GM21619 (cell line): ENCODE data around the gene SLC46A3.
"Not testable (repeated sequence)": the region's sequence is repeated elsewhere in the genome, so short reads cannot be mapped to it uniquely, and the experiment has no call there.

Source experiments
- ATAC-seq: cut with Tn5 transposase; IDR thresholded peaks from one replicate; pipeline ENCODE4 v1.9.1; 2021; ENCODE audit not compliant: unreplicated experiment

SLC46A3 gene

DNA sequence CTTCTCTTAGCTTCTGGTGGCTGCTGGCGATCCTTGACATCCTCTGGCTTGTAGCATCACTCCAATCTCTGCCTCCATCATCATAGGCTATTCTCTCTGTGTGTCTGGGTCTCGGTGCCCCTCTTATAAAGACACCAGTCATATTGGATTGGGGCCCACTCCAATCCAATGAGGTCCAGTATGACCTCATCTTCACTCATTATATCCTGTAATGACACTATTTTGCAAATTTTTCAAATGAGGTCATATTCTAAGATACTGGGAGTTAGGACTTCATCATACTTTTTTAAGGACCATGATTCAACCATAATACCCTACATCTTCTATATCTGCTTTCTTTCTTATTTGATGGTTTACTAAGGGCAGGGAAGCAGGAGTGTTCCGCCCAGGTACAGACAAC lies 12.0 kb upstream of the SLC46A3 start:
- no peak for ATAC-seq

- ATAC-seq: no peak
These were observed 10.8 kb upstream of the SLC46A3 start for GRCh38 chr13:28729541-28729940.

GRCh38 chr13:28728642-28729041 lies 9.9 kb upstream of the SLC46A3 start:
- ATAC-seq: no peak

DNA sequence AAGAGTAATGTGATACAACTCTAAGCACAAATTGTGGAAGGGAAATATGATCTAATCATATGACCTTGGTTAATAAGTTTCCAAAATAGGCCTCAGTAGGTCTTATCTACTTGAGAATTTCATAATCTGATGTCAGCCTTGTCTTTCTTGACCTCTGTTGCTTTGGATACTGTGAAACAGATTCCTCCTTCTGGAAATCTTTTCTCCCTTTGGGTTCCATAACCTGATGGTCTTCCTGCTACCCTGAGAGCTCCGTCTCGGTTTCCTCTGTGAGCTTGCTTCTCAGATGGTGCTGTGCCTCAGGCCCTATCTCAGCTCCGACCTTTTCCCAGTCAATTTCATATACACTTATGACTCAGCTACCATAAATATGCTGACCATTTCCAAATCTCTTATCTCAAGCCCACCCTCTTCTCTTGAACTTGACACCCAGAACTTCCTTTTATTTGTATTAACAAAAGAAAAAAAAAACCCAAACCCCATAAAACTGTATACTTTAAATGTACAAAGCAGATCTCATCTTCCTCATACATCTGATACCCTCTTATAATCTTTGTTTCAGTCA lies 6.4 kb upstream of the SLC46A3 start:
- ATAC-seq: no peak

DNA sequence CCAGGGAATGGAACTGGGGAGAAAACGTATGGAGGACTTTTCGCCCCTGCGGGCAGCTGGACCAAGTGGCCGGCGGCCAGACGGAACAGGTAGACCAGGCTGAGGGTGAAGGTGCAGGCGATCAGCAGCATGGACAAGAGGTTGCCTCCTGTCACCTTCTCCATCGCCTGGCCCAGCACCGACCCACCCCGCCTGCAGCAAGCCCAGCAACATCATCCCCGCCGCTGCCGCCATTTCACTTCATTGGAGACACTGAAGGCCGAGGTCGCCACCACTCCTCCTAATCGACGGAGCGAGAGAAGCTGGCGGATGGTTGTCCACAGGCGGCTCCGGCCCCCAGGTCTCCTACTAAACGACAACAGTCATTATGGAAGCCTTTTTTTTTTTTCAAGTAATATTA lies 5.0 kb upstream of the SLC46A3 start:
- no peak for ATAC-seq

DNA sequence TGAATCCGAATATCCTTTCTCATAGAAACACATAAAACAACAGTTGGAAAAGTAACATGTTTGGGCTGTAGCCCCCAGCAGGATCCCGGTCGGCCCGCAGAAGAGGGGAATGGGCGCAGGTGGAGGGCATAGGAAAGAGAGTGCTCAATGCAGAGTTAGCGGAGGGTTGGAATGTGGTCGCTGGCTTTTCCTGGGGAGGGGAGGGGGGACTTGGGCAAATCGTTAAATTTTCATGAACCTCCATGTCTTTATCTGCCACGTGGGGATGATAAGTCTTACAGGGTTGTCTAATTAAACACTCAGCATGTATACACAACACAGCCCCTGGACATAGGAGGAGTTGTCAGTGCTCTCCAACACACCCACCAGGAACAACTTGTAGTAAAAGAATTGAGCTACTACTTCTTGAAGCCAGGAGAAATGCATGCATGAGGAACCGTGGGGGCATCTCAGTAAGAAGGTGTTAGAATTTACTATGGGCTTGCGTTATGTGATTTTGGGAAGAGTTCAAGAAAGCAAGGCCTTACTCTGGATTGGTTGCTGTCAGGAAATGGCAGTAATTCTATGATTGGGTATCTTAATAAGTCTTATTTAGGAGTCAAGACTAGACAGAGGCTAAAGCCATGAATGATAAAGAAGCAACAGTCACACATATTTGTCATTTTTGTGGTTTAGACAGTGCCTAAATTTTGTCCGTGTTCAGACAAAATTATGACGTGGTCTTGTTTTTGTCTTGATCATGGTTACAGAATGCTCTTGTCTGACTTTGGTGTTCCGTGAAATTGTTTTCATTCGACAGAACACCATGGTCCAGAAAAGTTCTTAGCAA lies 671 bp upstream of the SLC46A3 start:
- ATAC-seq: no peak

- ATAC-seq: no peak
These were observed 601 bp downstream of the SLC46A3 start for GRCh38 chr13:28718196-28718542.

DNA sequence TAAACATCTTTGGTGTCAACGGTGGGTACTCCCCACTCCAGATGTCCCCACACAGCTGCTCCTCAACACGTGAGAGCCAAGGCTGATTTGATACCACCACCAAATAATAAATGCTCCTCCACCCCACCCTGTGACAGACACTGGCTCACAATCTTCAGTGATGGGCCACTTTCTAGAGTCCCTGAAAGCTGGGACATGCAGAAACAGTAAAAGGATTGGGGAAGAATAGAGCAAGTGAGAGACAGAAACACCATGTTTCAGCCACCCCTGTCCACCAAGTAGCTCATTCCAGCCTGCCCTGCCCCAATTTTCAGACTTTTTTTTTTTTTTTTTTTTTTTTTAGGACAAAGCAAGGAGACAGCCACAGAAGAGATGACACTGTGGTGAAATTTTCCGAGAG lies 1.6 kb downstream of the SLC46A3 start:
- no peak for ATAC-seq

- ATAC-seq: no peak
These were observed 2.3 kb downstream of the SLC46A3 start for GRCh38 chr13:28716511-28716910.

- ATAC-seq: no peak
These were observed 4.1 kb downstream of the SLC46A3 start for GRCh38 chr13:28714651-28715050.

DNA sequence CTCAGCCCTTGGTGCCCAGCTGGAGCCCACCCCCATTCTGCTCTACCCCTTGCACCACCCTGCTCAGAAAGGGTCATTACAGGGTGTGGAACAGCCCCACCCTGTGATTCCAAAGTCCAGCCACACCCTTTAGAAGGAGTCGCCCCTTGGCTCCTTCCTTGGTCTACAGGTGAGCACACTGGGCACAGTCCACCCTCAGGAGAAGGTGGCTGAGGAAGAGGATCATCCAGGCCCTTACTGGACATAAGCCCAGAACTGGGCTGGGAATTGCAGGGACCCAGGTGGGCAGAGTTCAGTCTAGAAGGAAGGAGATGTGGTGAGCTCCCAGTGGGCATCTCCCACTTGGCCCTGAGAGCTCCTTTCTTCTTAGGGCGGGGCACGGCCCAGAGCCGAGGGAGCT lies 8.6 kb downstream of the SLC46A3 start:
- no peak for ATAC-seq

DNA sequence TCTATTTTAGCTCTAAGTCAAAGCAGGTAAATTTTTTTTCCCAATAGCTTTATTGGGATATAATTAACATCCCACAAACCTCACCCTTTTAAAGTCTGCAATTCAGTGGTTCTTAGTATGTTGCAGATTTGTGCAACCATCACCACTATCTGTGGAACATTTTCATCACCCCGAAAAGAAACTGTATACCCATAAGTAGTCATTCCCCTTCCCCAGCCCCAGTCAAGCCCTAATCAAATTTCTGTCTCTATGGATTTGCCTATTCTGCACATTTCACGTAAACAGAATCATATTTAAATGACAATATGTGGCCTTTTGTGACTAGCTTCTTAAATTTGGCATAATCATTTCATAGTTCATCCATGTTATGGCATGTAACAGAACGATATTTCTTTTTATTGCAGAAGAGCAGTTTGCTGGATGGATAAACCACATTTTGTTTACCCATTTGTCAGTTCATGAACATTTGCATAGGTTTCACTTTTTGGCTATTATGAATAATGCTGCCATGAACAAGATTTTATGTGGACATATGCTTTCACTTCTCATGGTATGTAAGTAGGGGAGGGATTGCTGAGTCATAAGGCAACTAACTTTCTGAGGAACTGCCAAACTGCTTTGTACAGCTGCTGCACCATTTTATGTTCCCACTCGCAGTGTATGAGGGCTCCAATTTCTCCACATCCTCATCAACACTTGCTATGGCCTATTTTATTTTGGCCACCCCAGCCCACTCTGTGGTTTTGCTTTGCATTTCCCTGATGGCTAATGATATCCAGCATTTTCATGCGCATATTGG lies 10.9 kb downstream of the SLC46A3 start:
- peak; percentile 99 for ATAC-seq

DNA sequence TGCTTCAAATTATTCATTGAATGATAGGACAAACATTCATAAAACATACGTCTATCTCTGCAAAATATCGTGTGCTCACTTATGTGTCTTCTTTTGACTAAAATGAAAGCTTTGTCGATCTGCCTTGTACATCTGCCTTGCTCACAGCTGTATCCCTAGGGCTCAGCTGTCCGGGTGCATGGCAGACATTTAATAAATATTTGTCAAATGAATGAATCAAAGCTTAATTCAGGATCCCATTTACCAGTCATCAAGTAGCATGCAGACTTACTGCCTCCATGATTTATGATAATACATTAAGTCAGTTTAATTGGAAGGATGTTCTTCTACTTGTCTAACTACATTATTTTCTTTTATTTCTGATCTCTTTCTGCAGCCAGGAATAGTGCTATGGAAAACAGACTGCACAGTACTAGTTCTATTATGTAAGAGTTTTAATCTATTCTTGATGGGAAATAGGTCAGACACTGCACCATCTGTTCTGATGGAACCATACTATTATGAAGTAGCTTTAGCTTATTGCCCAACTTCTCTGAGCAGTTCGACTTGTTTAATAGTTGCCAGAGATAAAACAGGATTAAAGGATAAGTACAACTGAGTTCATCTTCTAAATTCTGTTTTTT lies 13.2 kb downstream of the SLC46A3 start:
- ATAC-seq: no peak

DNA sequence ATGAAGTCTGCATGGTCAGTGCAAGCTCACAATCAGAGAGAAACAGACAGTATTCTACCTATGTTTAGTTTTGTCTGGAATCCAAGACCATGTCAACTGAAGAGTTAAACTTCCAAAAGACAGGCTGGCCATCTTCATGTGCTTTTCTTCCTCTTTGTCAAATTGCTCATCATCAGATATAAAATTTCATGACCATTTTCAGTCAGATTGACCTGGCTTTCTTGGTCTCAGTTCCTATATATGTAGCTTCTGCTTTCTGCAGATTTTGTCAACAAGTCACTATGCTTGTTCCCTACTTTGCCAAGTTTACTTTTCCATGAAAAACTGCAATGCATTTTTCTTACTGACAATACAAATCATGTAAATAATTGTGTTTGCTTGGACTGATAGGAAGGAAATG lies 13.9 kb downstream of the SLC46A3 start:
- ATAC-seq: no peak

GRCh38 chr13:28704282-28704681 lies 14.5 kb downstream of the SLC46A3 start:
- ATAC-seq: no peak

DNA sequence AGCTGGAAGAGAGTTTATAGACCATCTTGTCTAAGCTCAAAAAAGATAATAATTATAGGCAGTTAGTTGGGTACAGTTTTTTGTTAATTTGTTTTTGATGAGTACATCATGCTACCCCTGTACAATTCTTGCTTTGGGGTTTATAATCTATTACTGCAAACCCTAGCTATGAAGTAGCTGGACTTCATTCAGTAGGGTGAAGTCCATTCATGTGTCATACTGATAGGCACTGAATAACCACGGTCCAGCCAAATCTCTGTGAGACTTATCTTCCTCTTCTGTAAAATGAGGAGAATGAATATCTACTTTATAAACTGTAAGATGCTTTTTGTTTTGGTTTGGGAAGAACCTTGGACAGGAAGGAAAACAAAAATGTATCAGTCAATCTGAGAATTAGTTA lies 19.5 kb downstream of the SLC46A3 start:
- no peak for ATAC-seq

- ATAC-seq: no peak
These were observed 21.3 kb downstream of the SLC46A3 start for GRCh38 chr13:28697441-28697840.

DNA sequence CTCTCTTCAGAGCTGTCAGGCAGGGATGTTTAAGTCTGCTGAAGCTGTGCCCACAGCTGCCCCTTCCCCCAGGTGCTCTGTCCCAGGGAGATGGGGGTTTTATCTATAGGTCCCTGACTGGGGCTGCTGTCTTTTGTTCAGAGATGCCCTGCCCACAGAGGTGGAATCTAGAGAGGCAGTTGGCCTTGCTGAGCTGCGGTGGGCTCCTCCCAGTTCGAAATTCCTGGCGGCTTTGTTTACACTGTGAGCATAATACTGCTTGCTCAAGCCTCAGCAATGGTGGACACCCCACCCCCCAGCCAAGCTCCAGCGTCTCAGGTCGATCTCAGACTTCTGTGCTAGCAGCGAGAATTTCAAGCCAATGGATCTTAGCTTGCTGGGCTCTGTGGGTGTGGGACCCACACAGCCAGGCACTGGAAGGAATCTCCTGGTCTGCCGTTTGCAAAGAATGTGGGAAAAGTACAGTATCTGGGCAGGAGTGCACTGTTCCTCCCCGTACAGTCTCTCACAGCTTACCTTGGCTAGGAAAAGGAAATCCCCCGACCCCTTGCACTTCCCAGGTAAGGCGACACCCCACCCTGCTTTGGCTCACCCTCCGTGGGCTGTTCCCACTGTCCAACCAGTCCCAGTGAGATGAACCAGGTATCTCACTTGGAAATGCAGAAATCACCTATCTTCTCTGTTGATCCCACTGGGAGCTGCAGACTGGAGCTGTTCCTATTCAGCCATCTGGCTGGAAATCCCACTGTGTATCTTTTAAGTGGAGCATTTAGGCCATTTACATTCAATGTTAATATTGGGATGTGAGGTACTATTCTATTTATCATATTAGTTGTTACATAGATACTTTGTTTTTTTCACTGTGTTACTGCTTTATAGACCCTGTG lies 24.9 kb downstream of the SLC46A3 start:
- ATAC-seq: not testable (repeated sequence)

DNA sequence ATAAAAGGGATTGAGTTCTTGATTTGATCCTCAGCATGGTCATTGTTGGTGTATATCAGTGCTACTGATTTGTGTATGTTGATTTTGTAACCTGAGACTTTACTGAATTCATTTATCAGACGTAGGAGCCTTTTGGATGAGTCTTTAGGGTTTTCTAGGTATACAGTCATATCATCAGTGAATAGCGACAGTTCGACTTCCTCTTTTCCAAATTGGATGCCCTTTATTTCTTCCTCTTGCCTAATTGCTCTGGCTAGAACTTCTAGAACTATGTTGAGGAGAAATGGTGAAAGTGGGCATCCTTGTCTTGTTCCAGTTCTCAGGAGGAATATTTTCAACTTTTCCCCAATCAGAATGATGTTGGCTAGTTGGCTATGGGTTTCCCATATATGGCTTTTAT lies 32.9 kb downstream of the SLC46A3 start:
- ATAC-seq: no peak

DNA sequence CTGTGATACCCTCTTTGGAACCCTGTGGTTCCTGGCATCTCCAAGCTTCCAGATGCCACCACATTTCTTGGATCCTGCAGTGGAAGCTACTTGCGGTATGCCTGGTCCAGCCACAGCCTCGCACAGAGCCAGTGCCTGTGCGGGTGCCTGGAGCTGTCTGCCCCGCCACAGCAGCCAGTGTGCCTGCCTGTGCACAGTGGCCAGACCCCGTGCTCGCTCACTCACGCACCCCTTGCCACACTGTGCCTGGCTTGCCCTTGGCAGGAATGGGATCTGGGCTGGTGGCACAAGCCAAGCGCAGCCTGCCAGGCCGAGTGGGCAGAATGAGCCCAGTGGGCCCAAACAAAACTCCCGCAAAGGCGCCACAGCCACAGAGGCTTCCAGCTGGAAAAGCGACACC lies 33.7 kb downstream of the SLC46A3 start:
- no peak for ATAC-seq

- no peak for ATAC-seq
These were observed 34.5 kb downstream of the SLC46A3 start for GRCh38 chr13:28684257-28684656.
